Thyroid gland (tissue), 4 donors: Measurements from ENCODE around the gene ADAMTS6.

Source experiments
- CTCF ChIP-seq, 6 experiments: fragments of 200-600 bp in 3 of 6; fragments of 450-650 bp in 3 of 6; sonication (generic) in 3 of 6; IDR thresholded peaks; one replicate each; pipeline ENCODE4 v1.5.1; 2016 to 2019; ENCODE audit warnings: antibody characterized with exemption in 6 of 6, mild to moderate bottlenecking in 2 of 6, inconsistent platforms in 1 of 6, moderate library complexity in 1 of 6
- POLR2A ChIP-seq, 2 donors: fragments of 450-650 bp; IDR thresholded peaks; one replicate each; pipeline ENCODE4 v1.6.1; 2017; ENCODE audit warnings: antibody characterized with exemption in 2 of 2, mild to moderate bottlenecking in 2 of 2, moderate library complexity in 1 of 2

- TF ChIP-seq POLR2A (IDR thresholded peaks at IDR 0.05): no peak
- TF ChIP-seq CTCF (IDR thresholded peaks at IDR 0.05): no peak
Measured at GRCh38 chr5:65394087-65394486, 87.6 kb downstream of the ADAMTS6 start.
